NCI-H2196 (cell line): ENCODE measurements around the gene PRR35.
A peak's percentile ranks its signal among the peaks of the same experiment; 100 is the strongest.

Experiments used
- DNase-seq: peaks from one replicate; lab custom pipeline; 2025; ENCODE audit not compliant: unreplicated experiment; lab: John Stamatoyannopoulos, UW

The PRR35 gene

GRCh38 chr16:578232-578869 is 18.2 kb downstream of the PRR35 start:
- no peak for DNase-seq

- DNase-seq: peak; percentile 30
Measured at GRCh38 chr16:578870-579405, 18.7 kb downstream of the PRR35 start.

GRCh38 chr16:580141-580945 is 20.1 kb downstream of the PRR35 start:
- no peak for DNase-seq

- DNase-seq: no peak
Measured at GRCh38 chr16:580946-581498, 20.8 kb downstream of the PRR35 start.

GRCh38 chr16:582218-582613 is 22.0 kb downstream of the PRR35 start:
- DNase-seq: no peak

- DNase-seq: no peak
Measured at GRCh38 chr16:582614-583331, 22.6 kb downstream of the PRR35 start.

- DNase-seq: no peak
Measured at GRCh38 chr16:583470-583814, 23.2 kb downstream of the PRR35 start.

- DNase-seq: no peak
Measured at GRCh38 chr16:583815-584591, 23.8 kb downstream of the PRR35 start.

- peak; percentile 29 for DNase-seq
Measured at GRCh38 chr16:585351-585750, 25.2 kb downstream of the PRR35 start.

GRCh38 chr16:586047-586644 is 26.0 kb downstream of the PRR35 start:
- DNase-seq: no peak

GRCh38 chr16:586645-587590 is 26.7 kb downstream of the PRR35 start:
- no peak for DNase-seq

GRCh38 chr16:588639-588888 is 28.4 kb downstream of the PRR35 start:
- no peak for DNase-seq

GRCh38 chr16:588889-589657 is 28.9 kb downstream of the PRR35 start:
- DNase-seq: peak; percentile 94

GRCh38 chr16:589658-590187 is 29.5 kb downstream of the PRR35 start, which contains the start of gene RAB40C:
RAB40C (plus strand) TSS chr16:590066; CDS start chr16:590292, 226 bp downstream.
- DNase-seq: peak; percentile 96

- DNase-seq: no peak
Measured at GRCh38 chr16:590188-590814, 30.1 kb downstream of the PRR35 start.

GRCh38 chr16:590815-591200 is 30.6 kb downstream of the PRR35 start:
- DNase-seq: no peak

- no peak for DNase-seq
Measured at GRCh38 chr16:591231-591630, 31.0 kb downstream of the PRR35 start.
